GM21529 (cell line): ENCODE measurements around the gene GRIN3B.
A peak's percentile ranks its signal among the peaks of the same experiment; 100 is the strongest.
"Not testable (repeated sequence)": the region's sequence is repeated elsewhere in the genome, so short reads cannot be mapped to it uniquely, and the experiment has no call there.

ENCODE experiments used
- ATAC-seq: cut with Tn5 transposase; IDR thresholded peaks from one replicate; pipeline ENCODE4 v1.9.1; 2021; ENCODE audit not compliant: unreplicated experiment

The GRIN3B gene

GRCh38 chr19:1018393-1018792 is 18.2 kb downstream of the GRIN3B start:
- no peak for ATAC-seq

DNA sequence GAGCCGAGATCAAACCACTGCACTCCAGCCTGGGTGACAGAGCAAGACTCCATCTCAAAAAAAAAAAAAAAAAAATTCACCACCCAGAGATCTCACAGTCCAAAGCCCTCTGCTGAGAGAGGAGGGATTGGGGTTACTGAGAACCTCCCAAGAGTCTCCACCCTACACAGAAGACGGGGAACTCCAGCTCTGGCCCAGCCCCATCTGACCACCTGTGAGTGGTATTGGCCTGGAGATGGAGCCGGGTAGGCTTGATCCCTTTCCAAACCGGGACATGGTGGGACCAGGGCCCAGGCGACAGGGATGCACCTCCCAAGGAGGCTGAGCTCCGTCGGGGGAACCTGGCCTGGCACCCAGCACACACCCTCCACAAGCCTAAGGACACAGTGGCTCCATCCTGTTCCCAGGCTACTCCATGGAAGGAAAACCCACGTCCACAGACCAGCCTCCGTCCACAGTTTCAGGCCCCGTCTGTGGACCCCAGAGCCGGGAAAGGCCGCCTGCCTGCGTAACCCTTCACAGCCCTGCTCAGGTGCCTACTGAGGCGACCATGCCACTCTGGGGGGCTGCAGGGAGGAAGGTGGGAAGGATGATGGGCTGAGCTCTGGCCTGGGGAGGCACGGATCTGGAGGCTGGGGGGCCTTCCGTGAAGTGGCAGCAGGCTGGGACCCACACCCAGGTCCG is 18.9 kb downstream of the GRIN3B start:
- ATAC-seq, result no peak

DNA sequence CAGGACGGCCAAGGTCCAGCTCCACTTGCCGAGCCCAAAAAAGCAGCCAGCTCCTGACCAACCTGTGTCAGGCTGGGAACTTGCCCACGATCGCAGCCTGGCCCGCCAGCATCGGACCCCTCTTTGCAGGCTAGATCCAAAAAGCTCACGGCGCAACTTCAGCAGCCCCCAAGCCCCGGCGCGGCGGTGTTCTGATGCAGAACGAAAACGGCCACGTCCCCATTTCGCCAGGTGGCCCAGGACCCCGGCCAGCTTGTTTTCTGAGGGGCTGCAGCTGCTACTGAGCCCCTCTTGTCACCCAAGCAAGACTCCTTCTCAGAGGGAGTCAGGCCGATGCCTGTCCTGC is 19.4 kb downstream of the GRIN3B start:
- ATAC-seq, result no peak

DNA sequence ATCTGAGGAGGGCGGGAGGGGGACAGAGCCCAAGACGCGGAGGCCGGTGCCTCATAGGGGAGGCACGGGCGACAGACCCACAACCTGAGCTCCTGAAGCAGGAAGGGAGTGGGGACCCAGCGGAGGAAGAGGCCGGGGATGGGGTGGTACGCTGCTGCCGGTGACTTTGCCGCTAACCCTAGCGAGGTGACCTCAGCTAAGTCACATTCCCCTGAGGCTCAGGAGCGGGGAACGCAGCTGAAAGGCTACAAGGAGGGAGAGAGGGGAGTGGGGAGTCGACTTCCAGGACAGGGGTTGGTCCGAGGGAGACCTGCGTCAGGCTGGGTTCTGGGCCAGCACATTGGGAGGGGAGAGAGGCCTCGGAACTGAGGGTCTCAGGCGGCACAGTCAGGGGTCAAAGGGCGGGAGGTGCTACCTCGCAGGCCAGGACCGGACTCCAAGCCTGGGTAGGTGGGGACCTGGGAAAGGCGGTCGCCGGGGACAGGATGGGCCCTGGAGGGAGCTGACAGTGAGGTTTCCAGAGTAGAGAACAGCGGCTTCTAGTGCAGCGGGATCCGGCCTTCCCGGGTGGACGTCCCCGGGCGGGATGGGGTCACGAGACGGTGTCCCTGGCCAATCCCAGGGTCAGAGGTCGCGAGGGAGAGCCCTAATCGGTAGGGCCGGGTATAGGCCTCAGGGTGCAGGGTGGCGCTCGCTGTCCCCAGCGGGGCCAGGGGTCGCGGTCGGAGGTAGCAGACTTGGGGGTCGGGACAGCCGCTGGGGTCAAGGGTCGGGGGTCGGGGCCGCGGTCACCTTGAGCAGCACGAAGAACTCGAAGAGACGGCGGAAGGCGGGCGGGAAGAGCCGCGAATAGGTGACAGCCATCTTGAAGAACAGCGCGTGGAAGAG is 20.0 kb downstream of the GRIN3B start:
- ATAC-seq, result no peak

DNA sequence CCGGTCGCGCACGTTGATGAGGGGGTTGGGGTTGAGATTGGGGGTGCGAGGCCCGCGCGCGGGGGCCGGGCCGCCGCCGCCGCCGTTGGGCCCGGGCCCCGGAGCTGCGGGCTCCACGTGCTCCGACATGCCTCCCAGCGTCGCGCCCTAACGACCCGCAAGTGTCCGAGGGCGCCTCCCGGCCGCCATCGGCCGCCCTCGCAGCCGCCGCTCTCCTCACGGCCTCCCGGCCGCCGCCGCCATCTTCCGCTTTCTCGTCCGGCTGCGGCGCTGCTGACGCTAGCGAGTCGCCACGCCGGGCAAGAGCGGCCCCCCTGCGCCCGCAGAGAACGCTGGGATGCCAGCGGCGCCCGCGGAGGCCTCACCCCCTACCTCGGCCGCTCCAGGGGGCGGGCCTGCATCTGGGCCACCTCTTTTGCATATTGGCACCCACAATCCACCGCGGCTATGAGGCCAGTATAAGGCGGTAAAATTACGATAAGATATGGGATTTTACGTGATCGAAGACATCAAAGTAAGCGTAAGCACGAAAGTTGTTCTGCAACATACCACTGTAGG is 20.7 kb downstream of the GRIN3B start, which contains the start of gene TMEM259:
Gene TMEM259 (minus strand): TSS at position 256 of the 558 bp plus-strand sequence. CDS start 127 bp downstream, at position 129.
- peak; percentile 60 for ATAC-seq

DNA sequence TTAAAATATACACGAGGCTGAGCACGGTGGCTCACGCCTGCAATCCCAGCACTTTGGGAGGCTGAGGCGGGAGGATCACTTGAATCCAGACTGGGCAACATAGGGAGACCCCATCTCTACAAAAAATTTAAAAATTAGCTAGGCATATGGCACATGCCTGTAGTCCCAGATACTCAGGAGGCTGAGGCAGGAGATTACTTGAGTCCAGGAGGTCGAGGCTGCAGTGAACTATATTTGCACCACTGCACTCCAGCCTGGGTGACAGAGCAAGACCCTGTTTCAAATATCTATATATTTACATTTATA is 23.6 kb downstream of the GRIN3B start:
- not testable (repeated sequence) for ATAC-seq

- ATAC-seq, result not testable (repeated sequence)
These were observed 24.9 kb downstream of the GRIN3B start for GRCh38 chr19:1025080-1025479.

- peak; percentile 38 for ATAC-seq
These were observed 26.0 kb downstream of the GRIN3B start, which contains the start of gene CNN2 for GRCh38 chr19:1025960-1026782. Gene CNN2, plus strand, starts transcription at chr19:1026608. Its CDS starts 54 bp downstream, at chr19:1026662.

GRCh38 chr19:1026783-1027649 is 26.8 kb downstream of the GRIN3B start:
- no peak for ATAC-seq

- ATAC-seq, result no peak
These were observed 27.4 kb downstream of the GRIN3B start for GRCh38 chr19:1027650-1028061.

GRCh38 chr19:1028062-1028926 is 28.1 kb downstream of the GRIN3B start:
- ATAC-seq, result peak; percentile 36

- no peak for ATAC-seq
These were observed 32.1 kb downstream of the GRIN3B start for GRCh38 chr19:1032264-1032867.

DNA sequence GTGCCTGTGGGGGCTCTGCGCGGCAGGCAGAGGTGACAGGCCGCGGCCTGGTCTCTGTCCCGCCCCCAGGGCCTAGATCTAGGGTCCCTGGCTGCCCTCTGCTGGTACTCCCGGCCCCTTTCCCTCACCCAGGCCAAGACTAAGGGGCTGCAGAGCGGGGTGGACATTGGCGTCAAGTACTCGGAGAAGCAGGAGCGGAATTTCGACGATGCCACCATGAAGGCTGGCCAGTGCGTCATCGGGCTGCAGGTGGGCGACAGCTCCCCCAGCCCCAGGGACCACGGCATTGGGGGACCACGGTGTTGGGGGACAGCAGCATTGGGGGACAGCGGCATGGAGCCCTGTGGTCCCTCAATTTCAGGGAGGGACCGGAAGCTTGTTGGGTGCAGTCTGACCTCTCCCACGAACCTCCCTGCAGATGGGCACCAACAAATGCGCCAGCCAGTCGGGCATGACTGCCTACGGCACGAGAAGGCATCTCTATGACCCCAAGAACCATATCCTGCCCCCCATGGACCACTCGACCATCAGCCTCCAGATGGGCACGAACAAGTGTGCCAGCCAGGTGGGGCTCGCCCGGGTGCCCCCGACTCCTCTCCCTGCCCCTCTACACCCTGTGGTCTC is 35.9 kb downstream of the GRIN3B start:
- no peak for ATAC-seq

- ATAC-seq, result no peak
These were observed 37.4 kb downstream of the GRIN3B start for GRCh38 chr19:1037621-1038064.

GRCh38 chr19:1038978-1039645 is 38.9 kb downstream of the GRIN3B start:
- ATAC-seq, result no peak

DNA sequence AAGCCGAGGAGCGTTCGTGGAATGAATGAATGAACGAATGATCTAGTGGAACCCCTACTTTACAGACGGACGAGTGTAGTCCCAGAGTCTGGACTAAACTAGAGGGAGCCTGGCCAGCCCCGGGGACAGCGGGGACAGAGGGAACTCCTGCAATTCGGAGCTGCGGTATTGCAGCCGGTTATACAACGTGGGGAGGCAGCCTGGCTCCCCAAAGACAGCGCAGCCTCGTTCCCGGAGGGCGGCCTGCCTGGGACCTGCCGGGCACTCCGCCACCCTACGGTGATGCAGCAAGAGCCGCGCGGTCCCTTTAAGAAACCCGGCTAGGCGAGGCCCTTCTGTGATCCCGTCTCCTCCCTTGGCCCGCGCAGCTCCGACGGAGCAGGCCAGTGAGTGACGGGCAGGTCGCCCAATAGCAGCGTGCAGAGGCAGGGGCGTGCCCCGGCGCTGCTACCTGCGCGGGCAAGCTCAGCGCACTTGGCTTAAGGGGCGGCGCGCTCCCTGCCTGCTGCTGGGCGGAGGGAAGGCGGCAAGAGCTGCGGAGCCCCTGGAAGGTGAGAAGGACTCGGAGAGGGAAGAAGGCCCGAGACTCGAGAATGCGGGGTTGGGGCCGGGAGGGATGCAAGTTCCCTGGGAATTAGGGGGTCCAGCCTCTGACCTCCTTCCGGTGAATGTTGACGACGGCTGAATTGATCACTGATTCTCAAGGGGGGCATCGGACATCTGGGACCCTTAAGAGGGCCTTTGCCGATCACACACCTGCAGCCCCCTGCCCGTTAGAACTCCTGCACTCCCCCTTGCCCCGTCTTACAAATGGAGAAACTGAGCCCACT is 39.6 kb downstream of the GRIN3B start, which contains the start of gene ABCA7:
Gene ABCA7 (plus strand): TSS at position 462 of the 830 bp plus-strand sequence. CDS start 1,255 bp downstream, outside the sequence.
- ATAC-seq, result peak; percentile 66
